CD4-positive, alpha-beta T cell (primary cell): ENCODE data around the gene AQP6. TPM values are rescaled to one million over a fixed set of nuclear protein-coding genes. Genes with fewer than 3 reads are reported as not detected.
A peak's percentile ranks its signal among the peaks of the same experiment; 100 is the strongest.

Experiments
- ATAC-seq: fragments of 200-7000 bp; cut with Tn5 transposase; one replicate; pipeline ENCODE4 v1.10.0; 2022; ENCODE audit warnings: mild to moderate bottlenecking; ENCODE audit not compliant: poor library complexity
- CTCF ChIA-PET: fragments of 350-600 bp; sonication (Branson Sonifier 250); formaldehyde crosslinking; loops from one replicate; lab custom pipeline; 2021; ENCODE audit warnings: antibody characterized with exemption, inconsistent platforms; lab: Charles Lee
- POLR2A ChIA-PET: fragments of 350-600 bp; sonication (Branson Sonifier 250); formaldehyde crosslinking; loops from one replicate; lab custom pipeline; 2021; ENCODE audit warnings: antibody characterized with exemption, inconsistent platforms; lab: Charles Lee
- DNase-seq, 14 experiments: peaks; one replicate each; pipeline ENCODE4 v3.0.0-alpha.2; 2013 to 2020; ENCODE audit warnings: mixed read lengths in 2 of 14
- H3K27ac ChIP-seq, 2 donors: one replicate each; pipeline versions ENCODE4 v1.5.1 to v1.7.0; 2013; ENCODE audit warnings: low read length in 2 of 2, low read depth in 1 of 2, mild to moderate bottlenecking in 1 of 2
- H3K27me3 ChIP-seq, 2 experiments: 1 replicate in 1 of 2; 2 replicates in 1 of 2; pipeline versions ENCODE4 v1.6.1 to v1.7.0; 2013; ENCODE audit warnings: low read length in 2 of 2, control low read depth in 1 of 2, mild to moderate bottlenecking in 1 of 2, moderate library complexity in 1 of 2; ENCODE audit not compliant: insufficient read depth in 2 of 2, control insufficient read depth in 1 of 2
- H3K36me3 ChIP-seq: one replicate; pipeline ENCODE4 v1.6.1; 2013; ENCODE audit warnings: low read length, control low read depth; ENCODE audit not compliant: insufficient read depth
- H3K4me1 ChIP-seq: one replicate; pipeline ENCODE4 v1.6.1; 2013; ENCODE audit warnings: low read length, control low read depth; ENCODE audit not compliant: insufficient read depth
- H3K4me3 ChIP-seq: one replicate; pipeline ENCODE4 v1.5.1; 2013; ENCODE audit warnings: mild to moderate bottlenecking, low read length, moderate library complexity
- H3K9me3 ChIP-seq, 2 experiments: 1 replicate in 1 of 2; 2 replicates in 1 of 2; pipeline versions ENCODE4 v1.6.1 to v1.7.0; 2013; ENCODE audit warnings: low read length in 2 of 2, mild to moderate bottlenecking in 2 of 2, control low read depth in 1 of 2, moderate library complexity in 1 of 2; ENCODE audit not compliant: control insufficient read depth in 1 of 2, insufficient read depth in 1 of 2
- H3K27ac Mint-ChIP-seq: one replicate; pipeline ENCODE4 v1.8.0; 2020; ENCODE audit warnings: mixed read lengths
- H3K27me3 Mint-ChIP-seq: one replicate; pipeline ENCODE4 v1.8.0; 2021; ENCODE audit warnings: mixed read lengths
- H3K36me3 Mint-ChIP-seq: one replicate; pipeline ENCODE4 v1.8.0; 2021; ENCODE audit warnings: low read depth, mixed read lengths
- H3K4me1 Mint-ChIP-seq: one replicate; pipeline ENCODE4 v1.8.0; 2021; ENCODE audit warnings: low read depth, mixed read lengths
- H3K4me3 Mint-ChIP-seq: one replicate; pipeline ENCODE4 v1.8.0; 2020; ENCODE audit warnings: mild to moderate bottlenecking, mixed read lengths
- H3K9me3 Mint-ChIP-seq: one replicate; pipeline ENCODE4 v1.8.0; 2020; ENCODE audit warnings: mixed read lengths
- intact Hi-C, 2 experiments: fragments of 100-400 bp; cut with DNase I in 1 of 2; cut with micrococcal nuclease in 1 of 2; formaldehyde crosslinking; loops; one replicate each; pipeline versions ENCODE4 v1.15.1 to v1.9.0; 2023 to 2025; cut with DNase I, micrococcal nuclease
- total RNA-seq, 174 experiments: library from RNA in 2 of 174; stranded (reverse) in 2 of 174; gene quantifications; one replicate each; pipeline ENCODE4 v1.2.3 and lab custom pipeline; 2021 to 2026
- TF ChIP-seq, protein P1 (sequence below): fragments of 200-600 bp; IDR thresholded peaks from one replicate; pipeline ENCODE4 v1.8.0; 2022; ENCODE audit warnings: antibody characterized with exemption, mild to moderate bottlenecking

Gene AQP6
- total RNA-seq, 2 experiments from 2014 or later, result not detected

DNA sequence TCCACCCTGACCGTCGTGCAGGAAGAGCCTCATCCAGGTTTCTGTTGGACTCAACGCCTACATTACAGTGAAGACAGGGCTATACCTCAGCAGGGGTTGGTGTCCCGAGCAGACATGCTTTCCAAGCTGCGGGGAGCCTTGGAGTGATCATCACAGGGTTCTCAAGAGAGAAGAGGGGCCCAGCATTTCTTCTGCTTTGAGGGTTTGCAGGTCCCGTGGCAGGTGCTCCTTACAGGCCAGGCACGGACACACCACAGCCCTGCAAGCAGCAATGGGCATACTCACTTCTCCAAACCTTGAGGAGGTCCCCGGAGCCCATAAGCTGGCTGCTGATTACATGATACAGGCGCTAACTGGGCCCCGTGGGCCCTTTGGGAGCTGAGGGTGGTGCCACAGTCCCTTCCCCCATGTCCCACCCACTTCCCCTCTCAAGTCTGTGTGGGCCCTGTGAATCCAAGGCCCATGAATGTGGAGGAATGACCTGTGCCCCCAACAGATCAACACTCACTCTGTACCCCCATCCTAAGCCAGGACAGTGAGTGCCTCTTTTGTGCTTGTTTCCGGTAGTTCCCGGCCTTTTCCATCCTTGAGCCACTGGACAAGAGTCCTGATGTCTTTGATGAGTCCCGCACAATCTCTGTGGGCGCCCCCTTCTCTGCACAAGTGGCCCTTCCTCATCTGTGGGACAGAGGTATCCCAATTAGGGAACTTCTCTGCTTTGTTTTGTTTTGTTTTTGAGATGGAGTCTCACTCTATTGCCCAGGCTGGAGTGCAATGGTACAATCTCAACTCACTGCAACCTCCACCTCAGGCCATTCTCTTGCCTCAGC, 21.1 kb upstream of the AQP6 start:
- no peak overlapping the region for H3K27ac Mint-ChIP-seq
- no peaks in the 10 kb centered on the region for H3K36me3 Mint-ChIP-seq
- Histone ChIP-seq H3K36me3 (no peaks in the 10 kb centered on the region), H3K4me3 (no peak overlapping the region), H3K27ac (no peak overlapping the region), H3K27me3 (peaks cover 22 to 38% of the 10 kb centered on the region in 2 experiments), H3K9me3 (peaks cover 0 to 3% of the 10 kb centered on the region in 2 experiments), H3K4me1 (no peaks in the 10 kb centered on the region)
- no peaks in the 10 kb centered on the region for H3K9me3 Mint-ChIP-seq
- H3K27me3 Mint-ChIP-seq, result peaks cover 48% of the 10 kb centered on the region
- POLR2A ChIA-PET, result no interaction called here
- intact Hi-C loops, result no loop called here
- DNase-seq (peak in 1 of 14 experiments; percentile 5), ATAC-seq (no peak)
- TF ChIP-seq, protein P1, sequence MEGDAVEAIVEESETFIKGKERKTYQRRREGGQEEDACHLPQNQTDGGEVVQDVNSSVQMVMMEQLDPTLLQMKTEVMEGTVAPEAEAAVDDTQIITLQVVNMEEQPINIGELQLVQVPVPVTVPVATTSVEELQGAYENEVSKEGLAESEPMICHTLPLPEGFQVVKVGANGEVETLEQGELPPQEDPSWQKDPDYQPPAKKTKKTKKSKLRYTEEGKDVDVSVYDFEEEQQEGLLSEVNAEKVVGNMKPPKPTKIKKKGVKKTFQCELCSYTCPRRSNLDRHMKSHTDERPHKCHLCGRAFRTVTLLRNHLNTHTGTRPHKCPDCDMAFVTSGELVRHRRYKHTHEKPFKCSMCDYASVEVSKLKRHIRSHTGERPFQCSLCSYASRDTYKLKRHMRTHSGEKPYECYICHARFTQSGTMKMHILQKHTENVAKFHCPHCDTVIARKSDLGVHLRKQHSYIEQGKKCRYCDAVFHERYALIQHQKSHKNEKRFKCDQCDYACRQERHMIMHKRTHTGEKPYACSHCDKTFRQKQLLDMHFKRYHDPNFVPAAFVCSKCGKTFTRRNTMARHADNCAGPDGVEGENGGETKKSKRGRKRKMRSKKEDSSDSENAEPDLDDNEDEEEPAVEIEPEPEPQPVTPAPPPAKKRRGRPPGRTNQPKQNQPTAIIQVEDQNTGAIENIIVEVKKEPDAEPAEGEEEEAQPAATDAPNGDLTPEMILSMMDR, result no peak
- no peak overlapping the region for H3K4me3 Mint-ChIP-seq
- no peaks in the 10 kb centered on the region for H3K4me1 Mint-ChIP-seq
- CTCF ChIA-PET, result interaction anchor here (3.5 kb wide), 1 partner anchor 16 kb away, joined by 19 read pairs; no protein-coding TSS in a partner anchor

DNA sequence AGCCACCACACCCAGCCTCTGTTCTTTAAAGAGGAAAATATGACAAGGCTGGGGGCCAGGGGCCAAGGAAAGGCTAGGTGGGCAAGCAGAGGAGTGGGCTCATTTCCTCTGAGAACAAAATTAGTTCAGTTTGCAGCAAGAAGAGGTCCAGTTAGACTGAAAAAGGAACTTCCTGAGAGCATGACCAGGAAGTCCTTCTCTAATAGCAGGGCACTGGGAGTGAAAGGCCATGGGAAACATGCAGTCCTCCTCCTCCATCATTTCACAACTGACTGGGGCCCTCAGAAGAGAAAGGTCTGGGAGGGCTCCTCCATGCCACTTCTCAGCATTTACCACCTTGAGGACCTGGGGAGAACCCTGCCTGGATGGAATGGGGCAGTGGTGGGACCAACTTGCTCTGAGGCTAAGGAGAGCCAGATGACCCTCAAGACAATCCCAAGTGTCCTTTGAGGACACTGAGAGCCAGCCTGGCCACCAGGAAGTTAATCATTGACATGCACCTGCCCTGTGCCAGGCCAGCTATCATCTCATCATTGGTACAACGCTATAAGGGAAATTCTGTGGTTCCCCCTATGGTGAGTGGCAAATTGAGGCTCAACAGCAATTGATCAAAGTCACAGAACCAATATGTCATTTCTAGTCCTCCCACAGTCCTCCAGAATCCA, 20.2 kb upstream of the AQP6 start:
- Histone ChIP-seq H3K36me3 (no peaks in the 10 kb centered on the region), H3K4me1 (no peaks in the 10 kb centered on the region), H3K27me3 (peaks cover 26 to 47% of the 10 kb centered on the region in 2 experiments), H3K27ac (no peak overlapping the region), H3K9me3 (peaks cover 0 to 3% of the 10 kb centered on the region in 2 experiments), H3K4me3 (no peak overlapping the region)
- CTCF ChIA-PET, result interaction anchor here (3.5 kb wide), 1 partner anchor 15 kb away, joined by 19 read pairs; no protein-coding TSS in a partner anchor
- H3K36me3 Mint-ChIP-seq, result no peaks in the 10 kb centered on the region
- no peak overlapping the region for H3K27ac Mint-ChIP-seq
- TF ChIP-seq, protein P1, result no peak
- peaks cover 57% of the 10 kb centered on the region for H3K27me3 Mint-ChIP-seq
- POLR2A ChIA-PET, result no interaction called here
- no peak overlapping the region for H3K4me3 Mint-ChIP-seq
- DNase-seq (no peak), ATAC-seq (no peak)
- no peaks in the 10 kb centered on the region for H3K9me3 Mint-ChIP-seq
- no peaks in the 10 kb centered on the region for H3K4me1 Mint-ChIP-seq
- intact Hi-C loops, result no loop called here

DNA sequence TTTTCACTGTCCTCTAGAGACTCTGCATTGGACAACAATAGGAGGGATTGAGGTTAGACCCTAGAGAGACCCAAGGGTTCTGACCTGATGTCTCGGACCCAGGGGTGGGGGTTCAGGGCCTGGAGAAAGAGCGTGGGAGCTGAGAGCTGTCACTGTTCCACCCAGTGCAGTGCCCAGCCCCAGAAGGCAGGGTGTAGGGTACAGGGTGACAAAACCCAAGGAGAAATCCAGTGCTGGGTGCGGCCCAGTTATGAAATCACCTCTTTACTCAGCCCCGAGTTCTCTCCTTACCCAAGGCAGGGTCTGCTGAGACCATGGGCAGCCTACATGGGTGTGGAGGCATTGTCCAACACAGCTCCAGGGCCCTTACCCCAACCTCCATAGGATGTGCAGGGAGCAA, 19.6 kb upstream of the AQP6 start:
- ChIA-PET POLR2A (no interaction called here), CTCF (interaction anchor here (3.5 kb wide), 1 partner anchor 14 kb away, joined by 19 read pairs; no protein-coding TSS in a partner anchor)
- Histone ChIP-seq H3K36me3 (no peaks in the 10 kb centered on the region), H3K4me3 (no peak overlapping the region), H3K4me1 (no peaks in the 10 kb centered on the region), H3K9me3 (peaks cover 0 to 3% of the 10 kb centered on the region in 2 experiments), H3K27me3 (peaks cover 31 to 54% of the 10 kb centered on the region in 2 experiments), H3K27ac (no peak overlapping the region)
- intact Hi-C loops, result no loop called here
- no peak for ATAC-seq
- Mint-ChIP-seq H3K27ac (no peak overlapping the region), H3K4me3 (no peak overlapping the region), H3K9me3 (no peaks in the 10 kb centered on the region), H3K27me3 (peaks cover 63% of the 10 kb centered on the region), H3K4me1 (no peaks in the 10 kb centered on the region), H3K36me3 (no peaks in the 10 kb centered on the region)
- no peak for DNase-seq
- TF ChIP-seq, protein P1, result no peak
